ENCODE data around the gene PNMT.

DNA sequence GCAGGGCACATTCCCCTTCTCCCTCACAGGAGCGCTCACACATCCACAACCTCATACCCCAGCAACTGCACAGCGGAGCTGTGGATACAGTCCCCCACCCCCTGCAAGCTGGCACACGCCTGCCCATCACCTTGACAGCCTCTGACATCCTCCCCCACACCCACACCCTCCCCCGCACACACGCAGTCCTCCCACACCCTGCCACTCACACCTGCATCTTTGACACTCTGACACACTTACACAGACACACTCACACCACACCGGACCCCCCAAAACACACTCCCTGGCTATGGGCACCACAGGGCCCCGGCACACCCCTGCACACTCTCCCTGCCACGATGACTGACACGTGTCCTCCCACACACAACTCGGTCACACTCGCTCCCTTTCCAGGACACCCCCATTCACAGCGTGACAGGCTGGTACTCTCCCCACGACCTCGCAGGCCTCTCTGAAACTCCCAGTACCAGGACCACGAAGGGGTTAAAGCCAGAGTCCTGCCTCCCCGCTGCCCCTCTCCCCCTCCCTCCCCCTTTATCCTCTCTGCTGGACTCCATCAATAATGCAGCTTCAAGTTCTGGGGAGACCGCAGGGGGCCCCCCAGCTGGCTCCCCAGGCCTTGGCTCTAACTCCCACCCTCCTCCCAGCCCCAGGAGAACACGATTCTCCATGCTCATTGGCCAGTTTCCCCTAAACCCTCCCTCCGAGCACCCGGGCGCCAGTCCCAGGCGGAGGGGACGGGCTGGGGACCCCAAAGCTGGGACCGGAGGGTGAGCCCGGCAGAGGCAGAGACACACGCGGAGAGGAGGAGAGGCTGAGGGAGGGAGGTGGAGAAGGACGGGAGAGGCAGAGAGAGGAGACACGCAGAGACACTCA, 41.8 kb upstream of the PNMT start, which contains the start of gene PPP1R1B:
- TF ChIP-seq, protein P1, sequence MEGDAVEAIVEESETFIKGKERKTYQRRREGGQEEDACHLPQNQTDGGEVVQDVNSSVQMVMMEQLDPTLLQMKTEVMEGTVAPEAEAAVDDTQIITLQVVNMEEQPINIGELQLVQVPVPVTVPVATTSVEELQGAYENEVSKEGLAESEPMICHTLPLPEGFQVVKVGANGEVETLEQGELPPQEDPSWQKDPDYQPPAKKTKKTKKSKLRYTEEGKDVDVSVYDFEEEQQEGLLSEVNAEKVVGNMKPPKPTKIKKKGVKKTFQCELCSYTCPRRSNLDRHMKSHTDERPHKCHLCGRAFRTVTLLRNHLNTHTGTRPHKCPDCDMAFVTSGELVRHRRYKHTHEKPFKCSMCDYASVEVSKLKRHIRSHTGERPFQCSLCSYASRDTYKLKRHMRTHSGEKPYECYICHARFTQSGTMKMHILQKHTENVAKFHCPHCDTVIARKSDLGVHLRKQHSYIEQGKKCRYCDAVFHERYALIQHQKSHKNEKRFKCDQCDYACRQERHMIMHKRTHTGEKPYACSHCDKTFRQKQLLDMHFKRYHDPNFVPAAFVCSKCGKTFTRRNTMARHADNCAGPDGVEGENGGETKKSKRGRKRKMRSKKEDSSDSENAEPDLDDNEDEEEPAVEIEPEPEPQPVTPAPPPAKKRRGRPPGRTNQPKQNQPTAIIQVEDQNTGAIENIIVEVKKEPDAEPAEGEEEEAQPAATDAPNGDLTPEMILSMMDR (IDR thresholded peaks at IDR 0.05), result no peak
- TF ChIP-seq SIN3A (IDR thresholded peaks at IDR 0.05; ENCODE audit: borderline replicate concordance, insufficient read depth, low read depth, low read length) (no peak), TCF7L2 (IDR thresholded peaks at IDR 0.05; ENCODE audit: low read depth, low read length) (no peak), POLR2AphosphoS5 (IDR thresholded peaks at IDR 0.05; ENCODE audit: low read depth, low read length) (no peak)
- TF ChIP-seq, protein P2, sequence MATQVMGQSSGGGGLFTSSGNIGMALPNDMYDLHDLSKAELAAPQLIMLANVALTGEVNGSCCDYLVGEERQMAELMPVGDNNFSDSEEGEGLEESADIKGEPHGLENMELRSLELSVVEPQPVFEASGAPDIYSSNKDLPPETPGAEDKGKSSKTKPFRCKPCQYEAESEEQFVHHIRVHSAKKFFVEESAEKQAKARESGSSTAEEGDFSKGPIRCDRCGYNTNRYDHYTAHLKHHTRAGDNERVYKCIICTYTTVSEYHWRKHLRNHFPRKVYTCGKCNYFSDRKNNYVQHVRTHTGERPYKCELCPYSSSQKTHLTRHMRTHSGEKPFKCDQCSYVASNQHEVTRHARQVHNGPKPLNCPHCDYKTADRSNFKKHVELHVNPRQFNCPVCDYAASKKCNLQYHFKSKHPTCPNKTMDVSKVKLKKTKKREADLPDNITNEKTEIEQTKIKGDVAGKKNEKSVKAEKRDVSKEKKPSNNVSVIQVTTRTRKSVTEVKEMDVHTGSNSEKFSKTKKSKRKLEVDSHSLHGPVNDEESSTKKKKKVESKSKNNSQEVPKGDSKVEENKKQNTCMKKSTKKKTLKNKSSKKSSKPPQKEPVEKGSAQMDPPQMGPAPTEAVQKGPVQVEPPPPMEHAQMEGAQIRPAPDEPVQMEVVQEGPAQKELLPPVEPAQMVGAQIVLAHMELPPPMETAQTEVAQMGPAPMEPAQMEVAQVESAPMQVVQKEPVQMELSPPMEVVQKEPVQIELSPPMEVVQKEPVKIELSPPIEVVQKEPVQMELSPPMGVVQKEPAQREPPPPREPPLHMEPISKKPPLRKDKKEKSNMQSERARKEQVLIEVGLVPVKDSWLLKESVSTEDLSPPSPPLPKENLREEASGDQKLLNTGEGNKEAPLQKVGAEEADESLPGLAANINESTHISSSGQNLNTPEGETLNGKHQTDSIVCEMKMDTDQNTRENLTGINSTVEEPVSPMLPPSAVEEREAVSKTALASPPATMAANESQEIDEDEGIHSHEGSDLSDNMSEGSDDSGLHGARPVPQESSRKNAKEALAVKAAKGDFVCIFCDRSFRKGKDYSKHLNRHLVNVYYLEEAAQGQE (IDR thresholded peaks at IDR 0.05; ENCODE audit: insufficient read depth in 1 of 2, low read depth in 2 of 2, low read length in 1 of 2), result no peak
